ENCODE data around the gene VCL.
"Not testable (repeated sequence)": the region's sequence is repeated elsewhere in the genome, so short reads cannot be mapped to it uniquely, and the experiment has no call there.

VCL gene

GRCh38 chr10:73973427-73973826 is 24.5 kb upstream of the VCL start:
- DNase-seq = no peak

- DNase-seq = peak; percentile 48
These were observed 23.5 kb upstream of the VCL start for GRCh38 chr10:73974309-73974946.

- DNase-seq = no peak
These were observed 22.5 kb upstream of the VCL start for GRCh38 chr10:73975388-73975787.

- no peak for DNase-seq
These were observed 18.6 kb upstream of the VCL start for GRCh38 chr10:73979141-73979808.

- DNase-seq = no peak
These were observed 18.0 kb upstream of the VCL start for GRCh38 chr10:73979809-73980433.

- DNase-seq = no peak
These were observed 16.1 kb upstream of the VCL start for GRCh38 chr10:73981812-73982211.

- no peak for DNase-seq
These were observed 14.5 kb upstream of the VCL start for GRCh38 chr10:73983096-73984047.

- no peak for DNase-seq
These were observed 8.2 kb upstream of the VCL start for GRCh38 chr10:73989594-73990150.

GRCh38 chr10:73991203-73991883 is 6.6 kb upstream of the VCL start:
- DNase-seq = no peak

GRCh38 chr10:73991884-73992245 is 6.1 kb upstream of the VCL start:
- peak; percentile 87 for DNase-seq

- DNase-seq = no peak
These were observed 4.8 kb upstream of the VCL start for GRCh38 chr10:73992899-73993788.

- DNase-seq = no peak
These were observed 2.9 kb upstream of the VCL start for GRCh38 chr10:73995035-73995358.

GRCh38 chr10:73997461-73997786 is 492 bp upstream of the VCL start:
- peak; percentile 73 for DNase-seq

GRCh38 chr10:73998623-73998928 is 660 bp downstream of the VCL start:
- DNase-seq = no peak

GRCh38 chr10:73998929-73999691 is 1.2 kb downstream of the VCL start:
- DNase-seq = peak; percentile 18

GRCh38 chr10:73999703-74000102 is 1.8 kb downstream of the VCL start:
- no peak for DNase-seq

- DNase-seq = not testable (repeated sequence)
These were observed 2.3 kb downstream of the VCL start for GRCh38 chr10:74000244-74000643.

- DNase-seq = no peak
These were observed 3.2 kb downstream of the VCL start for GRCh38 chr10:74000892-74001669.

- DNase-seq = no peak
These were observed 8.4 kb downstream of the VCL start for GRCh38 chr10:74006269-74006668.

GRCh38 chr10:74008212-74008731 is 10.4 kb downstream of the VCL start:
- no peak for DNase-seq

Measured in CD4-positive, alpha-beta T cell treated with Interleukin-10 for 1 hour (primary cell).